NB4 (cell line): ENCODE data around the gene PIK3C2G.

Source experiments
- DNase-seq: peaks from one replicate; pipeline ENCODE4 v3.0.0; 2010; ENCODE audit warnings: low read depth
- H3K4me3 ChIP-seq: one replicate; pipeline ENCODE4 v1.5.1; 2011; ENCODE audit warnings: mild to moderate bottlenecking, low read depth, low read length, moderate library complexity
- MAX ChIP-seq: IDR thresholded peaks from 2 replicates; pipeline ENCODE4 v1.6.1; 2011; ENCODE audit warnings: low read depth, low read length
- MYC ChIP-seq: IDR thresholded peaks from 2 replicates; pipeline ENCODE4 v1.6.1; 2011; ENCODE audit warnings: low read depth, low read length
- POLR2A ChIP-seq: IDR thresholded peaks from 2 replicates; pipeline ENCODE4 v1.6.1; 2011; ENCODE audit warnings: mild to moderate bottlenecking; ENCODE audit not compliant: insufficient read length; ENCODE audit errors: extremely low read depth
- TF ChIP-seq, protein P1 (sequence below): IDR thresholded peaks from one replicate; pipeline ENCODE4 v1.5.1; 2012; ENCODE audit warnings: low read depth, low read length

The PIK3C2G gene

GRCh38 chr12:18375131-18375530 lies 113.8 kb downstream of the PIK3C2G start:
- DNase-seq = no peak
- TF ChIP-seq, protein P1, sequence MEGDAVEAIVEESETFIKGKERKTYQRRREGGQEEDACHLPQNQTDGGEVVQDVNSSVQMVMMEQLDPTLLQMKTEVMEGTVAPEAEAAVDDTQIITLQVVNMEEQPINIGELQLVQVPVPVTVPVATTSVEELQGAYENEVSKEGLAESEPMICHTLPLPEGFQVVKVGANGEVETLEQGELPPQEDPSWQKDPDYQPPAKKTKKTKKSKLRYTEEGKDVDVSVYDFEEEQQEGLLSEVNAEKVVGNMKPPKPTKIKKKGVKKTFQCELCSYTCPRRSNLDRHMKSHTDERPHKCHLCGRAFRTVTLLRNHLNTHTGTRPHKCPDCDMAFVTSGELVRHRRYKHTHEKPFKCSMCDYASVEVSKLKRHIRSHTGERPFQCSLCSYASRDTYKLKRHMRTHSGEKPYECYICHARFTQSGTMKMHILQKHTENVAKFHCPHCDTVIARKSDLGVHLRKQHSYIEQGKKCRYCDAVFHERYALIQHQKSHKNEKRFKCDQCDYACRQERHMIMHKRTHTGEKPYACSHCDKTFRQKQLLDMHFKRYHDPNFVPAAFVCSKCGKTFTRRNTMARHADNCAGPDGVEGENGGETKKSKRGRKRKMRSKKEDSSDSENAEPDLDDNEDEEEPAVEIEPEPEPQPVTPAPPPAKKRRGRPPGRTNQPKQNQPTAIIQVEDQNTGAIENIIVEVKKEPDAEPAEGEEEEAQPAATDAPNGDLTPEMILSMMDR = no peak
- no peak for TF ChIP-seq MAX
- no peak for TF ChIP-seq MYC
- TF ChIP-seq POLR2A = no peak
- no peak overlapping the region for H3K4me3 ChIP-seq

DNA sequence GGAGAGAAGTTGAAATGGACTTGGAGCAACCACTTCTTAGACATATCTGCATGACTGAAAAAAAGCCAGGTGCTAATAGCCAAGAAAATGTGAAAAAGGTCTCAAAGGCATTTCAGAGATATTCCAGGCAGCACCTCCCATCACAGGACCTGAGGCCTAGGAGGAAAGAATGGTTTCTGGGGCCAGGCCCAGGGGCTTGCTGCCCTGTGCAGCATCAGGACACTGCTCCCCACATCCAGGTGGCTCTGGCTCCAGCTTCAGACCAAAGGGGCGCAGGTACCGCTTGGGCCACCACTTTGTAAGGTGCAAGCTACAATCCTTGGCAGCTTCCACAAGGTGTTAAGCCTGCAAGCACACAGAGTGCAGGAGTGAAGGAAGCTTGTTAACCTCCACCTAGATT lies 114.3 kb downstream of the PIK3C2G start:
- no peak for DNase-seq
- TF ChIP-seq MYC = no peak
- TF ChIP-seq POLR2A = no peak
- TF ChIP-seq, protein P1 = no peak
- TF ChIP-seq MAX = no peak
- no peak overlapping the region for H3K4me3 ChIP-seq

- no peak overlapping the region for H3K4me3 ChIP-seq
- TF ChIP-seq MYC (no peak), POLR2A (no peak), MAX (no peak)
- TF ChIP-seq, protein P1 = no peak
- DNase-seq = no peak
These were observed 121.0 kb downstream of the PIK3C2G start for GRCh38 chr12:18382236-18382885.

GRCh38 chr12:18383203-18383602 lies 121.9 kb downstream of the PIK3C2G start:
- no peak for DNase-seq
- H3K4me3 ChIP-seq = no peak overlapping the region
- no peak for TF ChIP-seq MYC
- TF ChIP-seq MAX = no peak
- TF ChIP-seq, protein P1 = no peak
- TF ChIP-seq POLR2A = no peak

- H3K4me3 ChIP-seq = no peak overlapping the region
- DNase-seq = no peak
- TF ChIP-seq MAX (no peak), MYC (no peak), POLR2A (no peak)
- TF ChIP-seq, protein P1 = no peak
These were observed 126.4 kb downstream of the PIK3C2G start for GRCh38 chr12:18387706-18388105.

DNA sequence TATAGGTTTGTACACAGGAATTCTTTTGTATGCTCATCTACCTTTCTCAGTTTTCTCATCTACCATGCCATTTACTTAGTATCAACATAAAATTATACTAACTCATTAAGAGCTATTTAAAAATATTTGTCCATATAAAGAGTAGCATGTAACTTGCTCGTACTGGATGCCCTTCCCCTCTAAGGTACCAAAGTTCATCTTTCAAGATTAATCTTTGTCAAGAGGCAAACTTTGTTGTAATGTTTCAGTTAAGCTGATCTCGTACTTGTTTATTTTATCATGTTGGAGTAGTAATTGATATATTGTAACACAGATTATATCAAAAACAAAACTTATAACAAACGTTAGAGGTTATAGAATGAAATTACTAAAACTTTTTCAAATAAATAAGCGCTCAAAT lies 128.5 kb downstream of the PIK3C2G start:
- TF ChIP-seq MYC (no peak), MAX (no peak), POLR2A (no peak)
- TF ChIP-seq, protein P1 = no peak
- no peak overlapping the region for H3K4me3 ChIP-seq
- no peak for DNase-seq
